GM18498 (cell line): ENCODE results near the gene NHLRC1.

Experiments
- ATAC-seq: cut with Tn5 transposase; IDR thresholded peaks from one replicate; pipeline ENCODE4 v1.9.1; 2021; ENCODE audit warnings: mild to moderate bottlenecking, moderate library complexity; ENCODE audit not compliant: unreplicated experiment

The NHLRC1 gene

DNA sequence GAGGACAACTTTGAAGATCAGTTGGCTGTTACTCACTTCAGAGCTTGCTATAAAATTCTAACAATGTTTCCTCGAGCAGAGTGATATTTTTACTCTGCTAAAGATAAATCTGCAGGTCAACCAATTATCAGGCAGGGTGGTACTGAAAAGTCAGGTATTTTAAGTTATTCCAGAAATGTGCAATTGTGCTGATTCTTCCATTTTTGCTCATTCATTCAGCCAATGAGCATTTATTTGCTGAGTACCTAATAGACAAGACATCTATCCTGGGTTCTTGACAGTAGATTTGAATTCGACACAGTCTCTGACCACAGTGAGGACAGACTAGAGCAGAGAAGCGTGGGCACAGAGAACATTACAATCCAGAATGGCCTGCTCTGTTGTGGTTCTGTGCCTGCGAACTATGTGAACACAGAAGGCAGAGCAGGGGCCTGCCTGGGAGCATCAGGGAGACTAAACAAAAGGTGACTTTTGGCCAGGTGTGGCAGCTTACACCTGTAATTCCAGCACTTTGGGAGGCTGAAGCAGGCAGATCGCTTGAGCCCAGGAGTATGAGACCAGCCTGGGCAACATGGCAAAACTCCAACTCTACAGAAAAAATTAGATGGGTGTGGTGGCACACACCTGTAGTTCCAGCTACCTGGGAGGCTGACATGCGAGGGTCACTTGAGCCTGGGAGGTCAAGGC, 17.6 kb upstream of the NHLRC1 start:
- no peak for ATAC-seq

DNA sequence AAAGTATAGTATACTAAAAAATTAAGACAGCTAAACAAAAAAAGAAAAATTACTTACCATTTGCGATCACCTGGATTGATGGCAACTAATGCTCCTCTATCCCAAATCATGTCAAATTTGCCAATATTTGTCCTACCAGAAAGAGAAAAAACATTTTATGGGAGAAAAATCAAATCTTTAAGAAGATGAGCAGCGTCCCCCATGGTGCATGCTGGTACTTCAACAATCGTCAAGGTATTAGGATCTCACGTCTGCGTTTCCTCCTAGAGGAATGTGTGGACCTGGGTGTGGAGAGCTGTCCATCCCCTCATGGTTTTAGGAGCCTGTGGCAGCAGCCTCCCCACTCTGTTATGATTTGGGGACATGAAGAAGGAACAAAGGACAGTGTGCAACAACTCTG, 16.4 kb upstream of the NHLRC1 start:
- ATAC-seq, result no peak

DNA sequence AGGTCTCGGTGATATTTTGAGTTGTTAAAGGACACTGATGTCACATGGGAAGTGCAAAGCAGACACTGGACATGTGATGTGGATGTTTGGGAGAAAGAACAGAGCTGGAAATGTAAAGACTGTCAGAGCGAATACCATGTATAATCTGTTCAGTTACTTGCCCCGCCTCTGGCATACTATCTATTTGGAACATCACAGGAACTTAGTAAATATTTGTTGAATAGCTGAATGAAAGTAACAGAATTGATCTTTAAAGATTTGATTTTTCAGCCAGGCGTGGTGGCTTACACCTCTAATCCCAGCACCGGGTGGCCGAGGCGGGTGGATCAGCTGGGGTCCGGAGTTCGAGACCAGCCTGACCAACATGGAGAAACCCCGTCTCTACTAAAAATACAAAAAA, 13.8 kb upstream of the NHLRC1 start:
- ATAC-seq, result no peak

- ATAC-seq, result no peak
These were observed 12.7 kb upstream of the NHLRC1 start for GRCh38 chr6:18135171-18135570.

DNA sequence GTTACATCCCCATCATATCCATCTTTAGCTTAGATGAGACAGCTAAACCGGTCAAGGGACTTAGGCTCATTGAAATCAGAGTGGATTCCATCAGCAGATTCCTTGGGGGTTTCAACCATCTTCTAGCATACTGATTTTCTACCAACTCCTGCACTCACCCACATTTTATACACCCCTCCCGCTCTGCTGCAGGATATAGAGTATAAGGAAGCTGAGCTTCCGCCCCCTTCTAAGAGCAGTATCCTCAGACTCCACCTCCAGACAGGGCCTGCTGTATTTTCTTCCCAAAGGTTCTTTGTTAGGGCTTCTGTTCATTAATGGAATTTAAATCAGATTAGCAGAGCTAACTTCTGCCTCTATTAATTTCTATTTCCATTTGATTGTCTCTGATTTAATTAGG, 9.9 kb upstream of the NHLRC1 start:
- no peak for ATAC-seq

GRCh38 chr6:18126121-18126520, 3.6 kb upstream of the NHLRC1 start:
- ATAC-seq, result no peak

GRCh38 chr6:18121580-18122127, 823 bp downstream of the NHLRC1 start:
- no peak for ATAC-seq

- ATAC-seq, result no peak
These were observed 3.2 kb downstream of the NHLRC1 start for GRCh38 chr6:18119236-18119635.

- ATAC-seq, result no peak
These were observed 4.1 kb downstream of the NHLRC1 start for GRCh38 chr6:18118330-18118729.

- no peak for ATAC-seq
These were observed 5.3 kb downstream of the NHLRC1 start for GRCh38 chr6:18117136-18117535.

- no peak for ATAC-seq
These were observed 7.1 kb downstream of the NHLRC1 start for GRCh38 chr6:18115356-18115755.

GRCh38 chr6:18110162-18110561, 12.3 kb downstream of the NHLRC1 start:
- ATAC-seq, result no peak

- ATAC-seq, result no peak
These were observed 15.4 kb downstream of the NHLRC1 start for GRCh38 chr6:18107061-18107460.

DNA sequence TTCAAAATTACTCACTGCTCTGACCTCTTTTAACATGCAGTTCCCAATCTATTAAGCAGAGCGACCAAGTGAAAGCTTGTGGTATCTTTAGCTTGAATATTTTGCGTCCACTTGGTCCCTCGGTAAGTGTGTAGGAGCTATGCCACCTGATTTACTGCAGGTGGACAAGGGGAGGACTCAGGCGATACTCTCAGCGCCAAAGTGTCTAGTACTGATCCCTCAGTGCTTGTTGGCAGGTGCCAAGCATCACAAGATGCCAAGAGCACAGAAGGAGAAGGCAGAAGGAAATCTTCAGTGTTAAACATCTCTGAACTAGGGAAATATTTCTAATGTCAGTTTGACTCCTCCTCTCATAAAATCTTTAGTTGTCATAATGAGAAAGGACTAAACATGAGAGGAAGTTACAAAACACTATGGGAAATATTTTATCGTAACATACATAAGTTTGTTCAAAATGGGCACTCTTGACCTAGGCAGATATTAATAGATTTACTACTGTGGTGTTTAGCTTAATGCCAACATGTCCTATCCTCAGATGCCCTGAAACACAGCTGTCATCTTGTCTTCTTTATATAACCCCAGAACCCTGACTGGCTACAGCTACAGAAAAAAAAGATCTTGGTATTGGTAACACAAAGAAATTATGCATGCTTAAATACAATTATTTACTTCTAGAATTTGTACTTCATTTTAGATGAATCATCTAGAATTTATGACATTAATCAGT, 19.5 kb downstream of the NHLRC1 start:
- ATAC-seq, result no peak

DNA sequence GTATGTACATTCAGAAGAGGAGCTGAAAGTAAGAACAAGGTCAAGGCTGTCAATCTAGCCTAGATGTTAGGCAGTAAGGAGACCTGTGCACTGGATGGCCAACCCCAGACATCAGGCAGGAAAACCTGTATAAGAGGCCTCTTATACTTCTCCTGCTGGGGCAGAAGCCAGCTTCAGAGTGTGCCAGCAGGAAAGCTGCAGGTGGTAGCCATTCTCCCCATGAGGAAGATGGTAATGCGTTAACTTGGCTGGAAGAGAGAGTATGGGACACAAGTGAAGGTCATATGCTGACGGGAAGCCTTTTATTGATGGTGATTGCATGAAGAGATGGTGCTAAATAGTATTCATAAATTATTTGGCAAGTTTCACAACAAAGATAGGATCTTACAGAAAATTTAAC, 20.6 kb downstream of the NHLRC1 start:
- ATAC-seq, result no peak

DNA sequence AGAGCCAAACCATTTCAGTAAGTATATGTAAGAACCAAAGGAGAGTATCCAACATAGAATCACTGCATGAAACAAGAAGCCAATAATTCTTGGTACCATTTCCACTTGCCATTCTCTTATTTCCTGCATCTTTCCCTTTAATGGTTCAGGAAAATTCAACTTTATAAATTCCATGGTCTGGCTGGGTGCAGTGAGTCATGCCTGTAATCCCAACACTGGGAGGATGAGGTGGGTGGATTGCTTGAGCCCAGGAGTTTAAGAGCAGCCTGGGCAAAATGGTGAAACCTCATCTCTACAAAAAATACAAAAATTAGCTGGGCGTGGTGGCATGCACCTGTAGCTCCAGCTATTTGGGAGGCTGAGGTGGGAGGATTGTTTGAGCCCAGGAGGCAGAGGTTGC, 21.2 kb downstream of the NHLRC1 start:
- no peak for ATAC-seq

DNA sequence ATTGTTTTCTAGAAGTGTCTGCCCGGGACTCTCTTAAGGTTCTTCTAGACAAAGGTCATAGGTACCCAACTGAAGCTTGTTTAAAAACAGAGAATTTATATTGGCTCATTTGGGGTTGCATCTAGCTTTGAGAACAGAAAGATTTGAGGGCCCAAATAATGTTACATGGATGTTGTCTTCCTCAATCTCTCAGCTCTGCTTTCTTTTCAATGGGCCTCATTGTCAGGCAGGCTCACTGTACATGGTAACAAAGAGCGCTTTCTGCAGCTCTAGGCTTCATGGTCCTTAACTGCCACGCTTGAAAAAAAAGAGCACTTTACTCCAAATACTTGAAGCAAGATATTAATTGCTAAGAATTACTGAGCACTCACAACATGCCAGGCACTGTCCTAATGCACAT, 22.2 kb downstream of the NHLRC1 start:
- ATAC-seq, result no peak

DNA sequence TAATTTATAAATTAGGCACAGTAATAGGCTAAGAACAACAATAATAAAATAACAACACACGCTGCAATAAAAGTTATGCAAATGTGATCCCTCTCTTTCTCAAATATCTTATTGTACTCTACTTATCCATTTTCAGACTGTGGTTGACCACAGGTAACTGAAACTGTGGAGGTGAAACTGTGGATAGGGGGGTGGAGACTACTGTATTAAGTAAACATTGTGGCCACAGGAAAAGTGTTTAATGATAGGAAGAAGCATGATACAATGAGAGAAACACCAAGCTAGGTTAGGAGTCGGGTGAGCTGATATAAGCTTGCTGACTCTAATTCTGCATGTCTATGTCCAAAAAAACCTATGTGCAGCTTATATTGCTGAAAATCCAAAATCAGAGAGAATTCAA, 23.0 kb downstream of the NHLRC1 start:
- no peak for ATAC-seq

- ATAC-seq, result no peak
These were observed 26.1 kb downstream of the NHLRC1 start for GRCh38 chr6:18096423-18096822.

- ATAC-seq, result no peak
These were observed 31.1 kb downstream of the NHLRC1 start for GRCh38 chr6:18091382-18091781.

GRCh38 chr6:18090349-18090786, 32.1 kb downstream of the NHLRC1 start:
- ATAC-seq, result no peak
